SK-N-MC (cell line): ENCODE measurements around the gene SYNGR1.

Source experiments
- EZH2 ChIP-seq: fragments of 200-600 bp; sonication (generic); IDR thresholded peaks from one replicate; pipeline ENCODE4 v1.6.1; 2017; ENCODE audit warnings: antibody characterized with exemption
- FOXP2 ChIP-seq: optimal IDR thresholded peaks from 2 replicates; pipeline ENCODE3; 2011; ENCODE audit warnings: mild to moderate bottlenecking, moderate library complexity; ENCODE audit not compliant: insufficient read depth; ENCODE audit errors: extremely low read length, control extremely low read depth
- POLR2AphosphoS5 ChIP-seq: IDR thresholded peaks from 2 replicates; pipeline ENCODE4 v1.6.1; 2012; ENCODE audit warnings: mild to moderate bottlenecking, low read depth, low read length, borderline replicate concordance

GRCh38 chr22:39369586-39369985 is 19.8 kb downstream of the SYNGR1 start:
- no peak for TF ChIP-seq EZH2
- TF ChIP-seq POLR2AphosphoS5 = no peak
- no peak for TF ChIP-seq FOXP2
